K562 (cell line): ENCODE results near the gene C6orf62. TPM values are rescaled to one million over a fixed set of nuclear protein-coding genes. Genes with fewer than 3 reads are reported as not detected.
A peak's percentile ranks its signal among the peaks of the same experiment; 100 is the strongest.

Experiments used
- BRD4 ChIP-seq: fragments of 200-600 bp; sonication (generic); IDR thresholded peaks from 2 replicates; pipeline ENCODE4 v1.6.1; 2017; ENCODE audit warnings: inconsistent platforms
- CEBPZ ChIP-seq: fragments of 150-350 bp; IDR thresholded peaks from 2 replicates; pipeline ENCODE4 v1.6.1; 2014; ENCODE audit warnings: low read depth, mild to moderate bottlenecking, low read length, borderline replicate concordance
- E2F3 ChIP-seq: fragments of 250-450 bp; sonication (Bioruptor Pico); IDR thresholded peaks from 2 replicates; pipeline ENCODE4 v1.4.0; 2020; ENCODE audit warnings: mild to moderate bottlenecking
- FOXJ3 ChIP-seq: sonication (generic); formaldehyde crosslinking; IDR thresholded peaks from 2 replicates; pipeline ENCODE4 v1.4.0; 2020; ENCODE audit warnings: mild to moderate bottlenecking, missing genetic modification reagents
- GTF2F1 ChIP-seq: IDR thresholded peaks from 2 replicates; pipeline ENCODE4 v1.6.1; 2011; ENCODE audit warnings: low read depth, low read length, improper control_type of control experiment
- HMGN3 ChIP-seq: IDR thresholded peaks from 2 replicates; pipeline ENCODE4 v1.6.1; 2011; ENCODE audit warnings: borderline replicate concordance, low read depth, mild to moderate bottlenecking, mixed read lengths, low read length; ENCODE audit not compliant: insufficient read length; ENCODE audit errors: extremely low read depth
- HNRNPUL1 ChIP-seq: fragments of 200-400 bp; formaldehyde crosslinking; IDR thresholded peaks from 2 replicates; pipeline ENCODE4 v1.6.1; 2017; ENCODE audit warnings: low read length
- KAT2B ChIP-seq: IDR thresholded peaks from one replicate; pipeline ENCODE4 v1.6.1; 2012; ENCODE audit warnings: low read depth, mild to moderate bottlenecking, control low read depth, inconsistent platforms, low read length, moderate library complexity
- KLF6 ChIP-seq: fragments of 250-450 bp; sonication (Bioruptor Pico); IDR thresholded peaks from 2 replicates; pipeline ENCODE4 v1.4.0; 2020; ENCODE audit warnings: mild to moderate bottlenecking, moderate library complexity, borderline replicate concordance
- NCOA6 ChIP-seq: fragments of 450-650 bp; IDR thresholded peaks from 2 replicates; pipeline ENCODE4 v1.6.1; 2017; ENCODE audit warnings: mild to moderate bottlenecking
- NEUROD1 ChIP-seq: fragments of 150-350 bp; IDR thresholded peaks from 2 replicates; pipeline ENCODE4 v1.6.1; 2014; ENCODE audit warnings: borderline replicate concordance, low read length, low read depth; ENCODE audit not compliant: partially characterized antibody
- NR0B1 ChIP-seq: fragments of 450-650 bp; IDR thresholded peaks from one replicate; pipeline ENCODE4 v1.6.1; 2018; ENCODE audit warnings: mild to moderate bottlenecking, moderate library complexity; ENCODE audit not compliant: partially characterized antibody
- PCBP1 ChIP-seq: fragments of 200-400 bp; formaldehyde crosslinking; IDR thresholded peaks from 2 replicates; pipeline ENCODE4 v1.6.1; 2018; ENCODE audit warnings: mild to moderate bottlenecking, low read depth, low read length; ENCODE audit not compliant: poor library complexity, severe bottlenecking
- POLR2G ChIP-seq: fragments of 200-400 bp; formaldehyde crosslinking; IDR thresholded peaks from 2 replicates; pipeline ENCODE4 v1.6.1; 2017; ENCODE audit warnings: low read depth, mild to moderate bottlenecking, antibody characterized with exemption, low read length, moderate library complexity
- POLR2H ChIP-seq: IDR thresholded peaks from 2 replicates; pipeline ENCODE4 v1.6.1; 2016; ENCODE audit warnings: missing genetic modification characterization, low read depth, mild to moderate bottlenecking, control low read depth, missing compliant biosample characterization, moderate library complexity
- SMARCA4 ChIP-seq: fragments of 450-650 bp; IDR thresholded peaks from 2 replicates; pipeline ENCODE4 v1.6.1; 2016
- TAF7 ChIP-seq: fragments of 450-650 bp; IDR thresholded peaks from 2 replicates; pipeline ENCODE4 v1.6.1; 2016; ENCODE audit warnings: missing genetic modification characterization, missing compliant biosample characterization
- TCF7 ChIP-seq: sonication (generic); IDR thresholded peaks from 2 replicates; pipeline ENCODE4 v1.6.1; 2016; ENCODE audit warnings: antibody characterized with exemption, borderline replicate concordance
- THRA ChIP-seq: fragments of 450-650 bp; IDR thresholded peaks from 2 replicates; pipeline ENCODE4 v1.6.1; 2017; ENCODE audit warnings: mild to moderate bottlenecking, moderate library complexity
- ZNF316 ChIP-seq: fragments of 450-650 bp; IDR thresholded peaks from 2 replicates; pipeline ENCODE4 v1.6.1; 2016
- ZNF830 ChIP-seq: fragments of 250-450 bp; sonication (Bioruptor Pico); IDR thresholded peaks from 2 replicates; pipeline ENCODE4 v1.5.0; 2021; ENCODE audit warnings: mild to moderate bottlenecking
- ZSCAN29 ChIP-seq: fragments of 450-650 bp; IDR thresholded peaks from 2 replicates; pipeline ENCODE4 v1.6.1; 2017
- polyA plus RNA-seq, 8 experiments: library from polyadenylated mRNA; depleted of rRNA in 4 of 8; stranded (reverse) in 5 of 8; unstranded in 3 of 8; fragments of >200 nt; fragmentation: Nextera tagmentation in 2 of 8; fragmentation: Illumina TruSeq in 1 of 8; extraction: Ambion mirVana in 2 of 8; extraction: Trizol in 1 of 8; gene quantifications; 2 replicates each; pipeline versions ENCODE4 v1.2.1 to v1.2.3, GENCODE V29; 2011 to 2014; ENCODE audit warnings: inconsistent platforms in 1 of 8, missing spikeins in 1 of 8
- total RNA-seq, 7 experiments: library from RNA; depleted of rRNA in 6 of 7; stranded (reverse); fragments of >200 nt in 6 of 7; fragmentation: Illumina TruSeq in 2 of 7; extraction: Trizol in 2 of 7; gene quantifications; 2 replicates each; pipeline versions ENCODE4 v1.2.1 to v1.2.3, GENCODE V29; 2011 to 2021; ENCODE audit warnings: low replicate concordance in 1 of 7

Gene C6orf62
- total and polyA plus RNA-seq, 9 of the 15 experiments (the other 6 are each of a cell fraction or from before 2014, with no cell fraction given), result 48.5 to 579 (median 111) TPM

GRCh38 chr6:24720131-24720603 lies 1.2 kb upstream of the C6orf62 start (continued):
- TF ChIP-seq KAT2B (no peak), TCF7 (no peak), POLR2G (peak; percentile 92), ZNF830 (CRISPR knock-in tag) (no peak), KLF6 (CRISPR knock-in tag) (no peak), POLR2H (tag) (no peak), FOXJ3 (CRISPR knock-in tag) (no peak), GTF2F1 (no peak), THRA (no peak), CEBPZ (no peak), ZNF316 (no peak), NEUROD1 (no peak), SMARCA4 (no peak), E2F3 (CRISPR knock-in tag) (no peak), PCBP1 (peak; percentile 94), NCOA6 (no peak), NR0B1 (no peak), HMGN3 (peak; percentile 10), HNRNPUL1 (no peak), BRD4 (0 out of 2 replicates have a peak, but pooled peaks have one; percentile 98), ZSCAN29 (no peak), TAF7 (no peak)
- TF ChIP-seq, all 486 proteins: peak for 77
